Hepatocyte (in vitro differentiated cells): ENCODE data around the gene EYS. TPM values are rescaled to one million over a fixed set of nuclear protein-coding genes. Genes with fewer than 3 reads are reported as not detected.

Source experiments
- DNase-seq: peaks from one replicate; pipeline ENCODE4 v3.0.0-alpha.2; 2016; ENCODE audit warnings: low spot score
- H2AFZ ChIP-seq: fragments of 200-600 bp; sonication (generic); 2 replicates; pipeline ENCODE4 v1.6.0; 2016; ENCODE audit warnings: antibody characterized with exemption, mild to moderate bottlenecking
- H3K27ac ChIP-seq: fragments of 200-600 bp; sonication (generic); 2 replicates; pipeline ENCODE4 v1.5.1; 2016; ENCODE audit warnings: mild to moderate bottlenecking
- H3K27me3 ChIP-seq: fragments of 200-600 bp; sonication (generic); 2 replicates; pipeline ENCODE4 v1.6.1; 2016
- H3K36me3 ChIP-seq: fragments of 200-600 bp; sonication (generic); replicated peaks from 2 replicates; pipeline ENCODE4 v1.5.1; 2016; ENCODE audit warnings: low read depth; ENCODE audit not compliant: insufficient read depth
- H3K4me1 ChIP-seq: fragments of 200-600 bp; sonication (generic); 2 replicates; pipeline ENCODE4 v1.5.1; 2016; ENCODE audit warnings: mild to moderate bottlenecking, moderate library complexity; ENCODE audit not compliant: insufficient read depth
- H3K4me2 ChIP-seq: fragments of 200-600 bp; sonication (generic); 2 replicates; pipeline ENCODE4 v1.6.0; 2016
- H3K4me3 ChIP-seq: fragments of 200-600 bp; sonication (generic); 2 replicates; pipeline ENCODE4 v1.5.1; 2016; ENCODE audit warnings: mild to moderate bottlenecking
- H3K79me2 ChIP-seq: fragments of 200-600 bp; sonication (generic); 2 replicates; pipeline ENCODE4 v1.6.0; 2017; ENCODE audit warnings: mild to moderate bottlenecking
- H3K9me2 ChIP-seq: fragments of 200-600 bp; sonication (generic); replicated peaks from 2 replicates; pipeline ENCODE4 v1.6.0; 2017; ENCODE audit warnings: mild to moderate bottlenecking; ENCODE audit not compliant: insufficient read depth
- H3K9me3 ChIP-seq: fragments of 200-600 bp; sonication (generic); 2 replicates; pipeline ENCODE4 v1.5.1; 2016; ENCODE audit warnings: low read depth, mild to moderate bottlenecking
- H4K20me1 ChIP-seq: fragments of 200-600 bp; sonication (generic); 2 replicates; pipeline ENCODE4 v1.6.0; 2016; ENCODE audit warnings: mild to moderate bottlenecking; ENCODE audit not compliant: insufficient read depth, poor library complexity, severe bottlenecking
- CTCF ChIP-seq: fragments of 200-600 bp; sonication (generic); IDR thresholded peaks from 2 replicates; pipeline ENCODE4 v1.5.1; 2016; ENCODE audit warnings: antibody characterized with exemption, mild to moderate bottlenecking; ENCODE audit not compliant: poor library complexity
- EZH2 ChIP-seq: fragments of 200-600 bp; sonication (generic); IDR thresholded peaks from 2 replicates; pipeline ENCODE4 v1.6.1; 2016; ENCODE audit warnings: antibody characterized with exemption, mild to moderate bottlenecking, borderline replicate concordance
- EZH2phosphoT487 ChIP-seq: fragments of 200-600 bp; sonication (generic); IDR thresholded peaks from one replicate; pipeline ENCODE4 v1.6.1; 2018; ENCODE audit warnings: antibody characterized with exemption, mild to moderate bottlenecking, low read depth, moderate library complexity; ENCODE audit not compliant: unreplicated experiment, severe bottlenecking
- WGBS: methylation state at CpG from one replicate; pipeline ENCODE4 v1.1.6; 2016; ENCODE audit warnings: low lambda C conversion rate; ENCODE audit errors: missing lambda C conversion rate; 5-methylcytosine and 5-hydroxymethylcytosine counted together
- polyA plus RNA-seq: library from polyadenylated mRNA; unstranded; fragments of >200 nt; fragmentation: Nextera tagmentation; extraction: Ambion mirVana; gene quantifications from 2 replicates; pipeline ENCODE4 v1.2.1, GENCODE V29; 2016
- total RNA-seq: library from RNA; depleted of rRNA; stranded (reverse); fragments of >200 nt; gene quantifications from 2 replicates; pipeline ENCODE4 v1.2.3, GENCODE V29; 2014

The EYS gene
- total and polyA plus RNA-seq, 2 experiments from 2014 or later: 0.57 to 0.68 TPM

DNA sequence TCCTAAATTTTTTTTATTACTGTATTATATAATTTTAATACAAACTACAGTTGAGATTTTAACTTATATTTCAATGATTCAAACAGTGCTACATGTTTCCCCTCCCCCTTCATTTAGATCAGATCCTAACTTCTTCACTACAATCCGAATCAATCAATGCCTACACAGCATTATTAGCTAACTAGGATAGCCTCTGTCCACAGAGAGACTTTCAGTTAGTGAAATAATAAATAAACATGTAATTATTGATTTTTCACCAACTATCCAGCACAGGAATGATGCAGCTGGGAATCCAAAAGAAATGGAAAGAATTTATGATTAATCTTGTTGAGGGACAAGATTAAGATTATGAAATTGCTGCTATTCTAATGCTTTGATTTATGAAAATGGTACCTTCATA, 1907.7 kb downstream of the EYS start:
- Histone ChIP-seq H3K4me3 (no peak overlapping the region), H3K9me2 (no peaks in the 10 kb centered on the region), H3K9me3 (no peaks in the 10 kb centered on the region), H3K4me1 (no peaks in the 10 kb centered on the region), H3K27me3 (no peaks in the 10 kb centered on the region), H2AFZ (no peak overlapping the region), H3K27ac (no peak overlapping the region), H4K20me1 (no peaks in the 10 kb centered on the region), H3K36me3 (no peaks in the 10 kb centered on the region), H3K4me2 (no peak overlapping the region), H3K79me2 (no peaks in the 10 kb centered on the region)
- 81% methylated on average over 1 of the region's 1 CpG for WGBS
- TF ChIP-seq EZH2phosphoT487 (no peak), EZH2 (no peak)
- no peak for DNase-seq

GRCh38 chr6:63798378-63798777, 1908.6 kb downstream of the EYS start:
- H2AFZ ChIP-seq: no peak overlapping the region
- H3K36me3 ChIP-seq: no peaks in the 10 kb centered on the region
- no peaks in the 10 kb centered on the region for H3K9me3 ChIP-seq
- DNase-seq: no peak
- no peak overlapping the region for H3K4me3 ChIP-seq
- TF ChIP-seq CTCF (no peak), EZH2phosphoT487 (no peak), EZH2 (no peak)
- H3K4me1 ChIP-seq: no peaks in the 10 kb centered on the region
- no peaks in the 10 kb centered on the region for H3K79me2 ChIP-seq
- no peak overlapping the region for H3K27ac ChIP-seq
- no peaks in the 10 kb centered on the region for H3K27me3 ChIP-seq
- H3K9me2 ChIP-seq: no peaks in the 10 kb centered on the region
- H4K20me1 ChIP-seq: no peaks in the 10 kb centered on the region
- H3K4me2 ChIP-seq: no peak overlapping the region

- no peak overlapping the region for H3K4me3 ChIP-seq
- no peaks in the 10 kb centered on the region for H3K9me3 ChIP-seq
- no peaks in the 10 kb centered on the region for H3K27me3 ChIP-seq
- no peak overlapping the region for H2AFZ ChIP-seq
- TF ChIP-seq EZH2: no peak
- TF ChIP-seq CTCF: no peak
- no peak for TF ChIP-seq EZH2phosphoT487
- H3K79me2 ChIP-seq: no peaks in the 10 kb centered on the region
- H3K9me2 ChIP-seq: no peaks in the 10 kb centered on the region
- no peaks in the 10 kb centered on the region for H3K36me3 ChIP-seq
- no peaks in the 10 kb centered on the region for H4K20me1 ChIP-seq
- no peak overlapping the region for H3K4me2 ChIP-seq
- no peak overlapping the region for H3K27ac ChIP-seq
- H3K4me1 ChIP-seq: no peaks in the 10 kb centered on the region
- DNase-seq: no peak
These were observed 1909.3 kb downstream of the EYS start for GRCh38 chr6:63797721-63798120.

GRCh38 chr6:63795826-63796225, 1911.2 kb downstream of the EYS start:
- Histone ChIP-seq H3K9me3 (no peaks in the 10 kb centered on the region), H4K20me1 (no peaks in the 10 kb centered on the region), H3K27ac (no peak overlapping the region), H2AFZ (no peak overlapping the region), H3K79me2 (no peaks in the 10 kb centered on the region), H3K27me3 (no peaks in the 10 kb centered on the region), H3K4me2 (no peak overlapping the region), H3K36me3 (no peaks in the 10 kb centered on the region), H3K4me1 (no peaks in the 10 kb centered on the region), H3K4me3 (no peak overlapping the region), H3K9me2 (no peaks in the 10 kb centered on the region)
- 86% methylated on average over 3 of the region's 3 CpGs for WGBS
- no peak for TF ChIP-seq CTCF
- no peak for TF ChIP-seq EZH2phosphoT487
- no peak for TF ChIP-seq EZH2
- DNase-seq: no peak
